Superior temporal gyrus (tissue), 1 donor: ENCODE results near the gene MAML2.

Source experiments
- DNase-seq: peaks from one replicate; pipeline ENCODE4 v3.0.0-alpha.2; 2016; ENCODE audit errors: extremely low spot score

The MAML2 gene

DNA sequence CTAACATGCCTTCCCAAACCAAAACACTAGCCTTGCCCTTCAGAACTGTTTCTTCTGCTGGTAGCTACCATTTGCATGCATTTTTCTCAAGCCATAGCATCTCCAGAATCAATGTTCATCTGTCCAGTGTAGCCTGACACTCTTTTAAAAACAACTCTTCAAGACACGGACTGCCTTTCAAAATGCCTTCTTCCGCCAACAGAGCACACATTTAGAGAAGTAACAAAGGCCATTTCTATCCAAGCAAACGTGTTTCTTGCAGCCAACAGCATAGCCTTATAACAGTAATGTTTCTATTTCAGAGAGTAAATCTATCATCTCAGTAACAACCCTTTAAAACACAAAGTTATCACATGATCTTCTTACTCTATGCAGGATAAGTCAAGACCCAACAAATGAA, 275.8 kb downstream of the MAML2 start:
- DNase-seq, result no peak

DNA sequence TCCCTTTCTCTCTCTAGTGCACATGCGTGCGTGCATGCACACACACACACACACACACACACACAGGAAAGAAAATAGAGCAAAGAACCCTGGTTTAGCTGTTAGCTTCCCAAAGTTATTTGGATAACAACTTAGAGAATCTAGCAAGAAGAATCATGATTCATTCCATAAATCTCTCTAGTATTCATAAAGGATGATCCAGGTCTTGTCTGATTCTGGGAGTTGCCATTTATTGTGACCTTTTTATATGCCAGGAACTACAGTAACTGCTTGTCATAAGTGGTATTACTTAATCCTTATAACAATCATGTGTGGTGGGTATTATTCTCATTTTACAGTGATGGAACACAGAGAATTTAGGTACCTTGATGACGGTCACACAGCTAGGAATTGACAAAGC, 277.6 kb downstream of the MAML2 start:
- no peak for DNase-seq

DNA sequence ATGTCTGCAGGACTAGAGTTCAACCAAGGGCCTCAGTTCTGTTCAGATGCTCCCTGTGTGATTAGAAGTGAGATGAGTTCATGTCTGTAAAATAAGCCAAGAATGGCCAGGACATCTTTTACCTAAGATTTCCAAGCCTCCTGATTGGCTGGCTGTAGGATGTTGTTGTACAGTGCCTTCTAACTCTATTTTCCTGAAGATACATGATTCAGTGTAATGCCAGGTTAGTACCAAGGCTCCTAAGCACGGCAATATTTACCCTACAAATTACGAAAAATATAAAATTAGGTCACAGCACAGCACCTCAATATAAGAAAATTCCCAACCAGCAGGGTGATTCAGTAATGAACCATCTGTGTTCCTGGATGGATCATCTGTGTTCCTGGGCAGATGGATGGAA, 279.1 kb downstream of the MAML2 start:
- DNase-seq, result no peak

DNA sequence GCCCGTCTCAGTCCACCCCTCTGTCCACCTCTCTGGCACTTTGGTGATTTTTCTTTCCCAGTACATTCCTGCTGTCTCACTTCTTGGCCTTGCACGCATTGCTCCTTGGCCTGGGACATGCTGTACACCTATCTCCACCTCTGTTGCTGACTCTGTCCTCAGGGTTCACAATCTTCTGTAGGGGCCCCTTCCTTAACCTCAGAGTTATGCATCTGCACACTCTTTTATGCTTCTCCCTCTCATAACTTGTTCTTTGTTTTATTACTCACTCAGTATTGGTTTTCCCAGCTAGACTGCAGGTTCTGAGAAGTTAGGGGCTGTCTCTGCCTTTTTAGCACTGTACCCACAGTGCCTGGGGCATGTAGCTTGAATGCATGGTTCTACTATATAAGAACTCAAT, 279.9 kb downstream of the MAML2 start:
- DNase-seq, result no peak

DNA sequence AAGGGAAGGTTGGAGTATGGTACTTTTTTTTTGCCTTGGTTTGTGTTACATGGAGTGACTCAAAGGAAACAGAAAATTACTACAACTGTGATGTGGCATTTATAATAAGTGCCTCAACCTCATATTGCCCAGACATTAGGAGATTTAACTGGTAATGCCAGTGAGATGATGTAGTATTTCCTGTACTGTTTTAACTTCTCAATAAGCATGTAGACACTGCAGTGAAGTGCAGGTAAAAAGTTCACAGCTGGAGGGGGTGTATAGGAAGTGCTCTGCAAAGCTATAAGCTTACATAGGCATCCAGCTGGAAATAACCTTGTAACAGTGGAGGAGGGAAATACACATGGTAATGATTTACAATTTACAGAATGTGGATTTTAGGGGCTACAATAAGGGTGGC, 280.9 kb downstream of the MAML2 start:
- DNase-seq, result no peak

DNA sequence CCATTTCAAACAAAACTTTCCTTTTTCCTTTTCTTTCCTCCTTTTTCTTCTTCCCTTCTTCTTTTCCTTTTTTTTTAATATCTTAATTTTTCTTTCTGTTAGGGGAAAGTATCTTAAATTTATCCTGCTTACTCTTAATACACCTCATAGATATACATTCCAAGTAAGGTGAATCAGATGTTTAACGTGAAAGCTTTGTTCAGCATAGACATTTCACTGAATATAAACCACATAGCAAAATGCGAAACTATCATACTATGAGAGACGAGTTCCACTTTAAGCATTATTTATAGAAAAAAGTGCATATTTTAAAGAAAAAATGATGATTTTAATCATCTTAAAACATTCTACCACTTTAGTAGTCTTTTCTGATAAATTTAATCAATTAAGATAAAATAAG, 281.3 kb downstream of the MAML2 start:
- DNase-seq, result no peak

DNA sequence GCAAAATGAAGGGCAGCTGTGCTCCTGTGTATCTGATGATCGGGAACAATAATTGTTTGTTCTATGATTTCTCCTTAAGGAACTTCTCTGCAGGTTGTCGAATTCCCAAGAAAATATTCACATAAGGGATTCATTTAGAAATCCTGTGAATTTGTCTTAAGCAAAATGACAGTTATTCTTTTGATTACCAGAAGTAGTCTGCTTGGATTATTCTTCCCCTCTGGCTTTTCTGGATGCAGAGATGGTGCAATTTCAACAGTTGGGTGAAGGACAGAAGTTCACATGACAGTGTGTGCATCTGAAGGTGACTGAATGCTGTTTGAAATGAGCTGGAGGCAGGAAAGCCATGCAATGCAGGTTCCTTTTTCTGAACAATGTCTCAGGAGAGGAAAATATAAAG, 281.9 kb downstream of the MAML2 start:
- no peak for DNase-seq

DNA sequence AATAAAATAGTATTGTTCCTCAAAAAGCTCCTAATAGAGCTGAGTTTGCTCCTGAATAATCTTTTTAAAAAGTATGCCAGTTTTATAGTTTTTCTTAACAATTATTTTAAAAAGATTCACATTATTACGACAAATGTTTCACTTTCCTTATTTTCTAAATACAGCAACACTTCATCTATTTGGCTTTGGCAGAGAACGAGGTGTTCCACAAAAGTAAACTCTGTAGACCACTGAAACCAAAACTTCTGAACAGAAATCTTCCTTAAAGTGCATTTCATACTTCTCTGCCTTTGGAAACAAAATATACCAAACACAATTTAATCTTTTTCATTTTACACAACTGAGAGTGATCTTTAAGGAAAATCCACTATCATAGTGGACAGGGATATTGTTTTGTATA, 285.5 kb downstream of the MAML2 start:
- no peak for DNase-seq

DNA sequence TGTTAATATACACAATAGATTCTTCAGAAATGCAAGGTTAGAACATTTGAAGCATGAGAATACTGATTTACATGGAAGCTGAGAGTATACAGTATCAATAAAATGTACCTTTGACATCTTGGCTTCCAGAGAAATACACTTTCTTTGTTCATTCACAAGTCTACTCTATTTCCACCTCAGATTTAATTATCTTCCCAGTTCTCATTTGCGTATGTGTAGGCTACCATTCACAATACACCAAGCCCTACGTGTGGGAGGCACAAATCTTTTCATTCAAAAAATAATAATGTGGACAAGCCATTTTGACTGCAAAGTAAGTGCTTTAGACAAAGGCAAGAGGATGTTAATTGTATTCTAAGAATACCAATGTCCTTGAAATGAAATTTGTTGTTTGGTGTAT, 286.4 kb downstream of the MAML2 start:
- DNase-seq, result no peak

DNA sequence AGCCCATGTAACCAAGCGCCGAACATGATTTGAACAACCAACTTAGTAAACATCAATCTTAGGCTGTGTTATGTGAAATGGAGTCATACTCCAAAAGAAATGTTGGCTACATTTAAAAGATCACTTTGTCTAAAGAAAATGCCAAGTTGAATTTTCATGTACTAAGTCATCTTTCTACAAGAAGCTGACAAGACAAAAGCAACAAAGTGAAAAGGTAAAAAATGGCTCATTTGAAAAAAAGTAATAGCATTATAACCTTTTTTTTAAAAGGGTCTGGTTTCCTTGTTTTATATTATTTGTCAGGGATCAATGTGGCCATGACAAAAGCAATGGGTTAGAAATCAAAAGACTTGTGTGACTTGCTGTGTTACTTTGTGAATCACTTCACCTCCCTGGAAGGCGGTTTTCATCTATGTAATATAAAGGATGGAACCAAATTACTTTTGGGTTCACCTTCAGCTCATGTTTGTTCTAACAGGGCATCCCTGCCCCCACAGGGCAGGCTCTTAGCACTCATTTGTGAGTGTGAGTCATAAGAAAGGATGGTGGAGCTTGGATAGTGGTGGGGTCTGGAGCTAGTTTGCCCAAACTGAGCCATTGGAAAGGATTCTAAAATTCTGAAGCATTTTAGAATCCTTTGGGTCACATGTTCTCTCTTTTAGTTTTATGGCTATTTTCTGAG, 287.1 kb downstream of the MAML2 start:
- DNase-seq, result no peak

DNA sequence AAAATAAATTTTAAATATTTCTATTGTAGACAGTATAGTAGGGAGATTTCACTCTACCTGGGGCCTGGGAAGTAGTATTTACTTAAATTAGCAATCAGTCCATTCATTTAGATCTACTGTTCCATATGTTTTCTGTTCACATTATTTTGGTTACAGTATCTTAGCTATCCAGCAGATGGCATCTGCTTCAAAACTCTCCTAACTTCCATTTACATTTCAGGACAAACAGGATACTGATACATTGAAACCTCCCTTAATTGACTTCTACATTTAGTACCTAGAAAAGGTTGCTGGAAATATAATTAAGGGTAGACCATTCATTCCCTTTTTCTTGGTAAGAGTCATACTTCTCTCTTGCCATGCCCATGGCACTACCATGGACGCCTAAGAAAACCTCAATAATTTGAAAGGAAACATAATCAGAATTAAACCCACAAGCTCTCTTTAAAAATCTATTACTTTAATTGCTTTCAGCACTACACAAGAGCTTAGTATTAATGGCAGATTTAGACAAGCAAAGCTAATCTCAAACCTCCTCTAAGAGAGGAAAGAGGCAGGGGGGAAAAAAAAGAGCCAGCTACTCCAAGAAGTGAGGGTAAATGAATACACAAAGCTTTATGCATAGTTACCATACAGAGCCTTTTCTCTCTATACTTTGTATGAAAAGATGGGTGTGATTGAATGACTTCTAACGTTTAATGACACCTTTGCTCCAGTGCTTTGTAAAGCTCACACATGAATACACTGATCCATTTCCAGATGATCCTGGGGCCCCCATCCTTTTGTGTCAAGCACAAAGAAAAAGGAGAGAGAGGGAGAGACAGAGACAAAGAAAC, 287.9 kb downstream of the MAML2 start:
- DNase-seq, result peak; percentile 79

DNA sequence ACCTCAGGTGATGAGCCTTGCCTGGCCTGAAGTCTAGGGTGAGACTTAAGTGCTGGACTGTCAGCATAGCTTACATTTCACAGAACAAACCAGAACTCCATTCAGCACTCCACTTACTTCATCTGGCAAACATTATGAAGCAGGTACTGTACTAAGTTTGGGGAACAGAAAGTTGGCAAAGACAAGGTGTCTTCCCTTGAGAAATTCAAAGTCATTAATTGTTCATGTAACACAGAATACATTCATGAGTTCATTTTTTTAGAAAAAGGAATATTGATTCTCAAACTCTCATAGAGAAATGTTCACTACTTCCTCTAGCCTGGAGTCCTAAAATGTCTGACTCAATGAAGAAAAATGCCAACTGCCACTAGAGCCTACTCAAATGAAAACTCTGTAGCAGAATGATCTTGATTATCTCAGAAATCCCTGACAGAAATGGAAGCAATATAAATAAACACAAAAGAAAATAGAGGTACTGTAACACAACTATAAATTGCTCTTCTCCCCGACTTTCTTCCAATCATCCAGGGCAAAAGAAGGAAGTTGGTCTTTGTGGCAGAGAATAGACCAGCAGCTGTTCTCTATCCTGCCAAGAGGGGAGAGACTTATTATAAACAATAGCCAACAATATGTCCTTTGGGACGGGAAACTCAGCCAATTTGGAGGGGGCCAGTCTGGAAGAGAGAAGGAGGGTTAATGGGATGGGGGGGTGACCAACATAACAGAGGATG, 289.9 kb downstream of the MAML2 start:
- DNase-seq, result no peak

DNA sequence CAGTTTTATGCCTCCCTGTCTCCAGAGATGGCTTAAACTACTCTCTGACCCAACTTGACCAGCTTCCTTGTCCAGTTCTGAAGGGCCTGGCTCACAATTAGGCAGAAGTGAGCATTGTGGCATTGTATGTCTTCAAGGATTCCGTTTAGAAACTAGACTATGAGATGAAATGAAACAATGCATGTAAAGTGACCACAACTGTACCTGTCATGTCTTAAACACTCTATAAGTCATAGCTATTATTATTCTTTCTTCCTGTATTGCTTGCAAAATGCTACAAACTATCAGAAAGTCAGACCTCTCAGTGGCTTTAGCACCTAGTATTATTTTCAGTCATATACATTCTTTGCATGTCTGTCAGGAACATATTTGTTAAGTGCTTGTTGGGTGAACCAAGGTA, 291.2 kb downstream of the MAML2 start:
- no peak for DNase-seq

DNA sequence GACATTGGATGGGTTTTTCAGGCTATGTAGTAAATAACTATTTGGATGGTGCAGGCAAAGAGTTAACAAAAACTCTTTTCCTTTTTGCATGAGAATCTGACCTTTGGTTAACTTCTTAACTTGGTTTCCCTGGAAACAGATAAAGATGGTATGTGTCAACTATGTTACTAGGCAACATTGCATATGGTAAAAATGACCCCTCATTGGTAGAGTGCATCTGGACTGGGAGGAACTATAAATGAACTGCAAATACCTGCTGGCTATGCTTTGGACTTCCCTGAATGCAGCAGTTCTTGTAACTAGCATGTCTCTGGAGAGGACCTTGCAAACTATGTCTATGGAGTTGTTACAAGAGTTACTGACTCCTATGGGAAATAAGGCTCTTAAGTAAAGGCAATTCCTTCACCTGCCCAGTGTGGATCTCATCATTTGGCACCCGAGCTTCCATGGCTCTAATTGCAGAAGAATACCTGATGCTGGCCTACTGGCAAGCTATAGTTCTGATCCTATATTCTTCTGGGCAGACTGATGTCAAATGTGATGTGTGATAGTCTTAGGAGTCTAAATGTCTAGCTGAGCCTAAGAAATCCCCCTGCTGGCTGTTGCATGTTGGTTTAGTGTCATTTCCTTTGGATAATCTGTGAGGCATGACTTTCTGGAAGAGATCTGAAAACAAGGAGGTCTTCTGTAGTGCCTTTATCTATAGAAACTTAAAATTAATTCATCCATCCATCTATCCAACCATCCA, 292.4 kb downstream of the MAML2 start:
- no peak for DNase-seq

DNA sequence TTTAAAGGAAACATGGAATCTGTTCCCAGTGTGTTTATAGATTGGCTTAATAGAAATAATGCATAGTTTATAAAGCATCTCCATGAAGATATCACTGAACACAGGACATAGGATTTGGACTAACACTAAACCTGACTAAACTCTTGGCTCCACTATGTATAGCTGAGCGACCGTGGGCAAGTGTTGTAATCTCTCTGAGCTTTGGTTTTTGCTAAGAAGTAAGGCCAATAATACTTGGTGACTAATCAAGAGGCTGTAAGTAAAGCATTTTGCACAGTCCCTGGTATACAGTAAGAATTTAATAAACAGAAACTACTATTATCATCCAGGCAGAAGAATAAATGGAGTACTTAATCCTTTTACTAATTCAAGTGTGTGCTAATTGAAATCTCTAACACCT, 293.6 kb downstream of the MAML2 start:
- no peak for DNase-seq

DNA sequence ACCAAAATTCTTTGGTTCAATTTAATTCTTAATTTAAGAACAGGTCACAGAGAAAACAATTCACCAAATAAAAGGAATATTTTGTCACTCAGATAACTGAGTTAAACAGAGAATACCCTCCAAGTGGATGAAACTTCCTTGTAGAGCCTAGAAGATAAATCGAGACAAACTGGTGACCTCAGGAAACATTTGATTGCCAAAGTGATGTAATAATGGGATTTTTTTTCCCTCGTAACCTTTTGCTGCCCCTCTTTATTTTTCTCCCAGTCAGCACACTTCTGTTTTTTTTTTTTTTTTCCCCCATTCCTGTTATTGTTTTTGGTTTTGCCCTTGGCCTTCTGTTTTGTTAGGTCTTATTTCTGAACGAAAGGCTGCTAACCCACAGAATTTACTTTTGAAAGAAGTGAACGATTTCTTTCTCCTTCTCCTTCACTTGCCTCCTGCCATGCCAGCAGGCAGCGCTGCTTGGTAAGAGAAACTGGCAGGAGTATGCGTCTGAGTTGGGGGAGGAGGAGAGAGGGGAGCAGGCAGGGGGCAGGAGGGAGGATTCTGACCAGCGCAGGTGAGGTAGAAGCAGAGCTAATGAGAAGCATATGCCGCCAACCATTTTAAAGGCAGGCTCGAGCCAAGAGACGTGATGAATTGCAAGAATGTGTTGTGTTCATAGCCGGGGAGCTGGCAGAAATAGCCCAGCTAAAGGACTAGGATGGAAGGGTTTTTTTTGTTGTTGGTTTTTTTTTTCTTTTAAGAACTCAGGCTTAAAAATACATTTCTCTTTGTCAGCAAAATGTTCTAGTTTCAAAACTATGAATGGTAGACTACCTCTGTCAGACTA, 297.2 kb downstream of the MAML2 start:
- DNase-seq, result peak; percentile 49

DNA sequence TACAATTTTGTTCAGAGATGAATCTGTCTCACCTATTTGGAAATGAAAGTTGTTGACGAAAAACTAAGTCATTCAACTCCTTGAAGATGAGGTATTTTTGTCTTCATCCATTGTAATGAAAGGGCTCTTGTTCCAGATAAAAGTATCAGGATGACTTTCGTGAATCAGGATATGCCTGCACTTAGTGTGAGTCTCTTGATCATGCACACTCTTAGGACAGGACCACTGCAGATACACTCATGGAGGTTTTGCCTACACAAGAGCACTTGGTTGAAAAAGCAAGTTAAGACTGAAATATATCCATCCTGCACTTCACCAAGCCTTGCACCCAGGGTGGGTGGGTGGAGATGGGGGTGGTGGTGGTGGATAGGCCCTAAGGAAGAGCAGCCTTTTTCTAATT, 298.2 kb downstream of the MAML2 start:
- no peak for DNase-seq

DNA sequence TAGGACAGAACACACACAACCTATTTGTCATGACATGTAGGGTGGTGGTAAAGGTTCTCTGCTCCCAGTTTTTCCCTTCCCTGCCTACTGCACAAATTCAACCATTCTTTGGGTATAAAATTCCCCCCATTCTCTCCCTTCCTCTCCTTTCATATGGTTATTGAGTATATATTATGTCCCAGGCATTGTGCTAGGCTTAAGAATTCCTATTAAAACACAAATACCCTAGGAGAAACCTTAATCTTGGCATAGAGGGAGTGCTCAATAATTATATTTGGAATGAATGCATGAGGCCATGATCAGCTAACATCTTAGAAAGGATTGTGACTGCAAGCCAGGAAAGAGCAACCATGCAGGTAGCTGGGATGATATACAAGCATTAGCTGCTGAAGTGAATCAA, 298.7 kb downstream of the MAML2 start:
- no peak for DNase-seq

DNA sequence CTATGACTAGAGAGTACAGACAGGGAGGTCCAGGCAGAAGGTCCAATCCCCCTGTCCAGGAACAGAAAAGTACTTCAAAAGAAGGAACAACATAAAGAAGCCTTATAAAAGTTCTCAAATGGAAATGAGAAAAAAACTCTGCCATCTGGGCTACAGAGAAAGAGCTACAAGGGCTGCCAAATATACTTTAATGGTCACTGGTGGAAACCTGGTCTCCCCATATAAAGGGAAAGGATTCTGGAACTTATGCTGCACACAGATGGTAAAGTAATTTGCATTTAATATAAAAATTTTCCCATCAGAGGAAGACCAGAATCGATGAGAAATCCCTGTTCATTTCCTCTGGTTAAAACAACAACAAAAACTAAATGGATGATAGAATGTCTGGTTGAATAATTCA, 299.7 kb downstream of the MAML2 start:
- no peak for DNase-seq

DNA sequence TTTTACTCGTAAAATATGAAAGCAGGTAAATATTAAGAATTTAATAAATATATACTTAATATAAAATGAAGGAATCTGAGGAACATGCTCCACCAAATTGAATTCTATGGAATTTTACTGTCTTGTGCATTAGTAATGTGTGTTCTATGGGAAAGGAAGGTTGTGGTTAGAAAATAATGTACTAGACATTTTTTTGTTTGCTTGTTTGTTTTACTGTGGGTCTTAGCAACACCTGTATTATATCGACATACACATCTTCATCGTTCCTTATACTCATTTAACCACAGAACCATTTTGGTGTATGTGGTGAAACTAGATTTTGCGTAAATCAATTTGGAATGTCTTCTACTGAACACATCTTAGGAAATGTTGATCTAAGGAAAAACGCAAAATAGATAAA, 304.9 kb downstream of the MAML2 start:
- no peak for DNase-seq

DNA sequence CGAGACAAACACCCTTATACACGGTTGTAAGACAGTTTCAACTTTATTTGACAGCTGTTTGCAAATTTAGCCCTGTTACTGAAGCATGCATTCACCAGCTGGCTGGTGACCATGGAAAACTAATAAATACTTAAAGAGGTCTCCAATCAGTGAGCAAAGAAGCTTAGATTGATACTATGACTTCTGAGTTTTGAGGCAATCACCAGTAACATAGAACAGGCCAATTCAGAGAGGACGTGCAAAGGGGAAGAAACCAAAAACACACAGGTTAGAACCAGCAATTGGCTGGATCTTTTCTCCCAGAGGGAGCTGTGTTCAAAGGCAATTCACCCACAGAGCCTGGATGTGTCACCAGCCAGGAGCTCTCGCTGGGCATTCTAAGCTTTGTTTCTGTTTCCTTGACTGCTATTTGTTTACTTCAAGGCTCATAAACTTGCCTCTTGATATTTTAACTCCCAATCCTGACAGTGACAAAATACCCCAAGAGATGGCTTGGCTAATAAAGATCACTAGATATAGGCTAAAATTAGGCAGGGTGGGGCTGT, 305.5 kb downstream of the MAML2 start:
- DNase-seq, result no peak
